A673 (cell line): ENCODE results near the gene ACSF3.

Source experiments
- CTCF ChIP-seq: fragments of 300-800, 200-600 bp; sonication (generic); conservative IDR thresholded peaks from 2 replicates; pipeline ENCODE4 v1.5.1; 2017; ENCODE audit warnings: low read depth, mild to moderate bottlenecking, antibody characterized with exemption, low read length, moderate library complexity, mixed read lengths
- EZH2 ChIP-seq: fragments of 200-600 bp; sonication (generic); IDR thresholded peaks from 2 replicates; pipeline ENCODE4 v1.6.1; 2017; ENCODE audit warnings: borderline replicate concordance, low read depth, mild to moderate bottlenecking, mixed read lengths, antibody characterized with exemption, low read length; ENCODE audit not compliant: poor library complexity, severe bottlenecking

- no peak for TF ChIP-seq CTCF
- TF ChIP-seq EZH2, result no peak
These were observed 55.7 kb downstream of the ACSF3 start for GRCh38 chr16:89149386-89149785.
